DND-41 (cell line): Measurements from ENCODE around the gene DGKB.

ENCODE experiments used
- EZH2 ChIP-seq: IDR thresholded peaks from 3 replicates; pipeline ENCODE4 v1.6.1; 2012; ENCODE audit warnings: borderline replicate concordance, low read depth, mild to moderate bottlenecking, moderate library complexity, low read length, inconsistent platforms; ENCODE audit not compliant: severe bottlenecking
- TF ChIP-seq, protein P1 (sequence below): IDR thresholded peaks from 2 replicates; pipeline ENCODE4 v1.5.1; 2012; ENCODE audit warnings: borderline replicate concordance, low read length, moderate library complexity, mild to moderate bottlenecking; ENCODE audit not compliant: poor library complexity, severe bottlenecking; ENCODE audit errors: extremely low read depth

DNA sequence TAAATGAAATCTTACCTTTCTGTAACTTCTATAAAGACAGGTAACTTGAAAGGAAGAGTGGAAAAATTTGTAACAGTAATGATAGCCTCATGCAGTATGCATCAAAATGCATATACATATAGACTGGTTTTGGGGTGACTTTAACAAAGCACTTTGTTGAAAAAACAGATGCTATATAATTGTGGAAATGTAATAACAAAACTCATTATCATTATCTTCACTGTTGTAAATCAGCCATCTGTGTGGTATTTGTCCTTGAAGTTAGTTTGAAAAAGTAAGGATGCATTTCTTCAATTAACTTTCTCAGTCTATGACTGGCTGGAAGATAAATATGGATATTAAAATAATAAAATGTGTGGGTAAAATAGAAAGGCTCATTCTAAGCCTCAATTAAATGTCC lies 6.1 kb upstream of the DGKB start:
- TF ChIP-seq, protein P1, sequence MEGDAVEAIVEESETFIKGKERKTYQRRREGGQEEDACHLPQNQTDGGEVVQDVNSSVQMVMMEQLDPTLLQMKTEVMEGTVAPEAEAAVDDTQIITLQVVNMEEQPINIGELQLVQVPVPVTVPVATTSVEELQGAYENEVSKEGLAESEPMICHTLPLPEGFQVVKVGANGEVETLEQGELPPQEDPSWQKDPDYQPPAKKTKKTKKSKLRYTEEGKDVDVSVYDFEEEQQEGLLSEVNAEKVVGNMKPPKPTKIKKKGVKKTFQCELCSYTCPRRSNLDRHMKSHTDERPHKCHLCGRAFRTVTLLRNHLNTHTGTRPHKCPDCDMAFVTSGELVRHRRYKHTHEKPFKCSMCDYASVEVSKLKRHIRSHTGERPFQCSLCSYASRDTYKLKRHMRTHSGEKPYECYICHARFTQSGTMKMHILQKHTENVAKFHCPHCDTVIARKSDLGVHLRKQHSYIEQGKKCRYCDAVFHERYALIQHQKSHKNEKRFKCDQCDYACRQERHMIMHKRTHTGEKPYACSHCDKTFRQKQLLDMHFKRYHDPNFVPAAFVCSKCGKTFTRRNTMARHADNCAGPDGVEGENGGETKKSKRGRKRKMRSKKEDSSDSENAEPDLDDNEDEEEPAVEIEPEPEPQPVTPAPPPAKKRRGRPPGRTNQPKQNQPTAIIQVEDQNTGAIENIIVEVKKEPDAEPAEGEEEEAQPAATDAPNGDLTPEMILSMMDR, result no peak
- TF ChIP-seq EZH2, result no peak
